Activated T-cell treated with anti-CD3 and anti-CD28 coated beads, Interleukin-2, amount 50 U/mL, for 1 hour (primary cell): Measurements from ENCODE around the gene CAMK2N2.
"Not testable (repeated sequence)": the region's sequence is repeated elsewhere in the genome, so short reads cannot be mapped to it uniquely, and the experiment has no call there.

Source experiments
- DNase-seq: peaks from one replicate; pipeline ENCODE4 v3.0.0-alpha.2; 2020

Gene CAMK2N2

GRCh38 chr3:184267249-184267648, 5.9 kb upstream of the CAMK2N2 start:
- not testable (repeated sequence) for DNase-seq

GRCh38 chr3:184262764-184263179, 1.4 kb upstream of the CAMK2N2 start:
- DNase-seq: no peak

DNA sequence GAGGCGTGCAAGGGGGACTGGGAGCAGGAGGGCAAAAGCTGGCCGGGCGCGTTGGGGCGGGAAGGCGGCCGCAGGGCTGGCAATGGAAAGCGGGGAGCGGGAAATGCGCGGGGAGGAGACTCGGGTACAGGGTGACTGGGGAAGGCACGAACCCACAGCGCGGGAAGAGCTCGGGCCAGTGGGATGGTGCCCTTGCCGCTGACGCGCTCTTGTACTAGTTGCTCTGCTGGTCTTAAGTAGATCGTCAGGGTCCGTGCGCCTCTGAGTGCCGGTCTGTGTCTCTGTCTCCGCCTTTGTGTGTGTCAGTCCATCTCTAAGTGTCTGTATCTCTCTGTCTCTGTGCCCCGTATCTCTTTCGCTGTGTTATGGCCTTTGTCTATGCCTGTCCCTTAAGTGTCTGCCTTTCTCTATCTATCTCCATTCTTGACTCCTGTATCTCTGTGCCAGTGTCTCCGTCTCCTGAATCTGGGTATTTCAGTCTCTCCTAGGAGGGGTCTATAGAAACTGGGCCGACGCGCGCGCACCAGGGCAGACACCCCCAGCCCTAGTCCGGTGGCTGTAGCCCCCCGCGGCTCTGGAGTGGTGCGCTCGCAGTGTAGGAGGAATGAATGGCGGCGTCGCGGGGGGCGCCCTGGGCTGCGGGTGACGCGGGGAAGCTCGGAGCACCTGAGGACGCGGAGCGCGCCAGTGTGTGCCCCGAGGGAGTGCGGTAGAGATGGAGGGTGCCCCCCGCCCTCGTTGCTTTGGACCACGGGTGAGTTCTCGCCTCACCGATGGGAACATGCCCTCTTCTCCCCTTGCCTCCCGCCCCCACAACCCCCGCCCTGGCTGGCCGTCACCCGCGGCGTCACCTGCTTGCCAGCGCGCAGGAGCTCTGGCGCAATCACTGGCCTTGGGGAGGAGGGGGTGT, 756 bp upstream of the CAMK2N2 start:
- DNase-seq: peak; percentile 37

DNA sequence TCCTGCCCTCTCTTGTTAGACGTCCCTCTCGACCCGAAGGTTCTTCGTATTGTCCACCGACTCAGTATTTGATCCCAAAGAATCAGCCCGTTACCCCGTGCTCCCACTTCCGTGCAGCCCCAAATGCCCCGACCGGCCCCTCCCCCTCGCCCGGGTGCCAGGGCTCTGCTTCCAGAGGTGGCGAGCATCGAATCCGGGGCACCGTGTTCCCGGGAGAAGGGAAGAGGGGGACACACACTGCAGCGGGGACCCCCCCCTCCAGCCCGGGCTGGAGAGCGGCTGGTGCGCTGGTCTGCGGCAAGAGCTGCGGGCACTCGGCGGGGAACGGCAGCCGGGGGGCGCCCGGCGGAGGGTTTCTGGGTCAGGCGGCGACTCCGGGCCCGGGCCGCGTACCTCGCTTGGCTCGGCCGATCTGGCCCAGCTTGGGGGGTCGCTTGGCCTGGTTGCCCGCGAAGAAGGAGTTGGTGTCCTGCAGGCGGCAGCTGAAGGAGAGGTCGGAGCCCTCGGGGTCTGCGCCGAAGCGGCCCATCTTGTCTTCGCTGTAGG, 556 bp downstream of the CAMK2N2 start:
- DNase-seq: peak; percentile 31

- DNase-seq: peak; percentile 59
These were observed 1.3 kb downstream of the CAMK2N2 start for GRCh38 chr3:184259878-184260723.

GRCh38 chr3:184259396-184259877, 1.9 kb downstream of the CAMK2N2 start:
- no peak for DNase-seq

DNA sequence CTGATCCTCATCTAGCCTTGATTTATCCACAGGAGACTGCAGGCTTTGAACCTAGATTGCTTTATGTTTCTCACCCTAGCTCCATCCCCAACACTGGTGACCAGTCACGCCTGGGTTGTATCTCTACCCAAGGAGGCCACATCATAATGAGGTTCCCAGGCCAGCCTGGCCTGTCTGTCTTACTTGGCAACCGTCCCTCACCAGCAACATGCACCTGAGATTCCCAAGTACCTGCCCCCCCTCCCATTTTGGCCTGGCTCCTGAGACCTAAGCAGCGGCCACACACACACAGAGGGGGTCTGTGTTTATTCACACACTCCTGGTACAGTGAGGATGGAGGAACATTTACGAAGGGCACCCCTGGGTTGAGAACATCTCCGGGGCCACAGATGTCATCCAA, 2.4 kb downstream of the CAMK2N2 start:
- no peak for DNase-seq

GRCh38 chr3:184257083-184257915, 4.1 kb downstream of the CAMK2N2 start:
- DNase-seq: no peak

DNA sequence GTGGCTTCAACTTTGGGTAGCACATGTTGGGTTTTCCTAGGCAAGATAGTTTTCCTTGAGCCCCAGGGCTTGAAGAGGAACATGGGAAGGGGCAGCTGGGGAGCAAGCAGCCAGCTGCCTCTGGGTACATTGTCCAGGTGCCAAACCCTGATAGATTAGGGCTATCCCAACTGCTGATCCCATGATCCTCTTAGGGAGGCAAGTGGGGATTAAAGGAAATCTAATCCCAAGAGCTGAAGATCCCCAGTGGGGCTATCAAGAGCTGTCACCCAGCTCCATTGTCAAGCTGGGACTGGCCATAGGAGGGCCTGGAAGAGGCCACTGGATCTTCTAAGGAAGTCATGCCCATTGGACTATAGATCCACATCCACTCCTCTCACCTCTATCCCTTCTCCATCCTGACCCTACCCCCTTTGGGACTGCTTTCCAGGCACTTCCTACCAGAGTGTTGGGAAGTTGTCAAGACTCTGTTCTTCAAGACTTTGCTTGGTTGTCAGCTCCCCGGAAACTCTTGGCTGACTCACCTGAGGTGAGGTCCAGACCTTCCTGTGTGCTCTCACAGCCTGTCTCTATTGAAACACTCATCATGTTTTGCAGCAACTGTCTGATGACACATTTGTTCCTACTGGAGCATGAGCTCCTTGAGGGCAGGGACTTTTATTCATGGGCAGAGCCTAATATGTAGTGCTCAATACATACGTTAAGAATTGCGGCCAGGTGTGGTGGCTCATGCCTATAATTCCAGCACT, 5.9 kb downstream of the CAMK2N2 start:
- no peak for DNase-seq

- DNase-seq: peak; percentile 87
These were observed 11.1 kb downstream of the CAMK2N2 start for GRCh38 chr3:184250167-184250828.

DNA sequence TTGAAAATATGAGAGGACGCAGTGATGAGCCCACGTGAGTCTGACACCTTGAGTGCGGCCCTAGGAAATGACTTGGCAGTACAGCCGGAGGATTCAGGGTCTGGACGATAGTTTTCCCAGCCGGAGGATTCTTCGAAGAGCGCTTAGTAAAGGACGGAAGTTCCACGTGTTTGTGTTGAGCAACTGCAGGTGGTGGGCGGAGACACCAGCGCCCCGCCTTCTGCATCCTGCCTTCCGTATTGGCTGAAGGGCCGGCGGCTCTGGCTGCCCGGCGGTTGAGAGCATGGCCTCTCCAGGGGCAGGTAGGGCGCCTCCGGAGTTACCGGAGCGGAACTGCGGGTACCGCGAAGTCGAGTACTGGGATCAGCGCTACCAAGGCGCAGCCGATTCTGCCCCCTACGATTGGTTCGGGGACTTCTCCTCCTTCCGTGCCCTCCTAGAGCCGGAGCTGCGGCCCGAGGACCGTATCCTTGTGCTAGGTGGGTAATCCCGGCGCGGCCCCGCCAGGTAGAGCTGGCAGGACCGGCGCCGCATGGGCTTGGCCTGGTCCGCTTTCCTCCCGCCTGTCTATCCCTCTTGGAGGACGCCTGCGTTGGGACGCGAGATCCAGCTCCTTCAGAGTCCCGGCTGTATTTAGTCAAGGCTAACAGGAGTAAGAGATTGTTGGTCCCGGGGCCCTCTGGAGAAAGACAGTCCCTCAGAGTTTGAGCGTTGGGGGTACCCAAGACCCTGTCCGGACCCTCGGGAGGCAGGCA, 11.8 kb downstream of the CAMK2N2 start, which contains the start of gene EEF1AKMT4:
EEF1AKMT4 (plus strand) TSS at position 261 of the 755 bp plus-strand sequence; CDS start at position 284, 23 bp downstream.
- DNase-seq: peak; percentile 95

- DNase-seq: peak; percentile 89
These were observed 12.6 kb downstream of the CAMK2N2 start, which contains the start of gene ALG3 for GRCh38 chr3:184248454-184249411. Gene ALG3 (minus strand): TSS chr3:184248962. CDS start chr3:184248940, 22 bp downstream.

DNA sequence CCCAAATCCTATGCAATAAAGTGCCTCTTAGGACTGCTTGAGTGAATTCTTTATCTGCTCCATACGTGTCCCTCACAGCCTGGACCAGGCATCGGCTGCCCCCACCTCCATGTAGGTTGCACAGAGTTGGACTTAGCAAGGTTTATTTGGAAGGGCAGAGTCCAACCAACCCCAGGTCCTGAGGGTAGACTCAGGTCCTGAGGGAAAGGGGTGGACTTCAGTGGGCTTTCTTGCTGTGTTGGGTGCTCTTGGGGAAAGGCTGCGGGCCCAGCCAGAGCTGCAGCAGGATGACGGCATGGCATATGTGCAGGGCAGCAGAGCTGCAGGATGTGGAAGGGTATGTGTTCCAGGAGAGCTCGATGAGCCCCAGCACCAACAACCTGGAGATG, 19.1 kb downstream of the CAMK2N2 start:
- no peak for DNase-seq

DNA sequence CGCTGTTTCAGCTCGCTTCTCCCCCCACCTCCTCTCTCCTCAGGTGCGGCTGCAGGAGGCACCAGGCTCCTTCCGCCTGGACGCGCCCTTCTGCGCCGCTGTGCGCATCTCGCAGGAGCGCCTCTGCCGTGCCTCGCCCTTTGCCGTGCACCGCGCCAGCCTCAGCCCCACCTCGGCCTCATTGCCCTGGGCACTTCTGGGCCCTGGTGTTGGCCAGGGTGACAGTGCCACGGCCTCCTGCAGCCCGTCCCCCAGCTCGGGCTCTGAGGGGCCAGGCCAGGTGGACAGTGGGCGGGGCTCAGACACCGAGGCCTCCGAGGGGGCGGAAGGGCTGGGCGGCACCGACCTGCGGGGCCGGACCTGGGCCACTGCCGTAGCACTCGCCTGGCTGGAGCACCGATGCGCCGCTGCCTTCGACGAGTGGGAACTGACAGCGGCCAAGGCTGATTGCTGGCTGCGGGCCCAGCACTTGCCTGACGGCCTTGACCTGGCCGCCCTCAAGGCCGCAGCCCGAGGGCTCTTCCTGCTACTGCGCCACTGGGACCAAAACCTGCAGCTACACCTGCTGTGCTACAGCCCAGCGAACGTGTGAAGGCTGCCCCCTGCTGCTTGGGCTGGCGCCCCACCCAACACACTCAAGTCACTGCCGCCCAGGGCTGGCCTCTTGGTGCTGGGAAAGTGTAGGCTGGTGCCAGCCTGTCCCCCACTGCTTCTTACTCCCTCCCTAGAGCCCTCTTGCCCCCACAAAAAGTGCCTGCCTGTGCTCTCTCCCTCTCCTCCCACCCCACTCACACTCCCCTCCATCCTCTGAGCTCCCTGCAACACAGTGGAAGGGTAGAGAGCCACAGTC, 19.7 kb downstream of the CAMK2N2 start:
- no peak for DNase-seq

DNA sequence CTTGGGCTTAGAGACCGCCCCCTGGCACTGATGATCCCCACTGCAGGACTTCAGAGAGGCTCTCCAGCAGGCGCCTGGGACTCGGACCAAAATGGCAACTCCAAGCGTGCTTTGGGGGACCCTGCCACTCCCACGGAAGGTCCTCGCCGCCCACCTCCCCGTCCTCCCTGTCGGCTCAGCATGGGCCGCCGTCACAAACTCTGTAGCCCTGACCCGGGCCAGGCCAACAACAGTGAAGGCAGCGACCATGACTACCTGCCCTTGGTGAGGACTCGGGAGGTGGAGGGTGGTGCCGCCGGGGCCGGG, 20.3 kb downstream of the CAMK2N2 start:
- no peak for DNase-seq

DNA sequence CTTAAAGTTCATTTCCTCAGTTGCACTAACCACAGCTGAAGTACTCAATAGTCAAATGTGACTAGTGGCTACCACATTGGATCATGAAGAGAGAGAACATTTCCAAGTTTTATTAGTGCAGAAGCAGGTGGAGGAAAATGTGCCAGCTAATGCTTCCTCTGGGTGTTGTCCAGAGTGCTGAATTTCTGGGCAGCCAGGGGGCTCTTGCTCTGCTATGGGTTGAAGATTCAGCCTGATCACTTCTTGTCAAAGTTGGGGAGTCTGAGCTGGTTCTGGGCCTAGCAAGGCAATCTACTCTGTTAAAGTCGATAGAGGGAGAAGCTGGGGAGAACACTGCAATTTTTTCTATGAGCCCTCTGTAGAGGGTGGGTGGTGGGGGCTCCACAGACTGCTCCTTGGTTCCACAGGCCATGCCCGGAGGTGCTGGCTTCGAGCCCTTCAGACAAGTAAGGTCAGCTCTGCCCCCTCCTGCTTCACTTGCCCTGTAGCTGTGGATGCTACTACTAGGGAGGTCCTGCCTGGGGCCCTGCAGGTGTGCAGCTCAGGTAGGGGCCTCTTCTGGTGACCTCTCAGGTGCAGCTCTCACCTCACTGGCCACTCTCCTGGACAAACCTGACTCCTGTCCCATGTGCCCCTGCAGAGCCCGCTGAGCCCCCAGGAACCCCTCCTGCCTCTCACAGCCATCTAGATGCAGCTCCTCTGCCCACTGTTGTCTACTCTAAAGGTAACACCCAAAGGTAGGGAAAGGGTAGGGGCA, 20.8 kb downstream of the CAMK2N2 start:
- no peak for DNase-seq

GRCh38 chr3:184239708-184240107, 21.6 kb downstream of the CAMK2N2 start:
- DNase-seq: no peak
